Activated CD4-positive, alpha-beta T cell treated with anti-CD3 and anti-CD28 coated beads for 36 hours (primary cell): ENCODE measurements around the gene ADGRD1. TPM values are rescaled to one million over a fixed set of nuclear protein-coding genes. Genes with fewer than 3 reads are reported as not detected.

Experiments used
- ATAC-seq: fragments of 200-7000 bp; cut with Tn5 transposase; one replicate; pipeline ENCODE4 v1.10.0; 2021; ENCODE audit warnings: mild to moderate bottlenecking, moderate library complexity
- CTCF ChIA-PET: fragments of 350-600 bp; sonication (Branson Sonifier 250); formaldehyde crosslinking; loops from one replicate; lab custom pipeline; 2021; ENCODE audit warnings: antibody characterized with exemption; lab: Charles Lee
- POLR2A ChIA-PET: fragments of 350-600 bp; sonication (Branson Sonifier 250); formaldehyde crosslinking; loops from one replicate; lab custom pipeline; 2021; ENCODE audit warnings: antibody characterized with exemption, inconsistent platforms; lab: Charles Lee
- DNase-seq: peaks from one replicate; pipeline ENCODE4 v3.0.0-alpha.2; 2020
- H3K27ac Mint-ChIP-seq: one replicate; pipeline ENCODE4 v1.8.0; 2021; ENCODE audit warnings: mixed read lengths
- H3K27me3 Mint-ChIP-seq: one replicate; pipeline ENCODE4 v1.8.0; 2021; ENCODE audit warnings: mixed read lengths
- H3K36me3 Mint-ChIP-seq: one replicate; pipeline ENCODE4 v1.8.0; 2021; ENCODE audit warnings: low read depth, mixed read lengths
- H3K4me1 Mint-ChIP-seq: one replicate; pipeline ENCODE4 v1.8.0; 2021; ENCODE audit warnings: mixed read lengths
- H3K4me3 Mint-ChIP-seq: one replicate; pipeline ENCODE4 v1.8.0; 2021; ENCODE audit warnings: mild to moderate bottlenecking, moderate library complexity, mixed read lengths
- H3K9me3 Mint-ChIP-seq: one replicate; pipeline ENCODE4 v1.8.0; 2021; ENCODE audit warnings: low read depth, mixed read lengths
- intact Hi-C, 2 experiments: fragments of 100-400 bp; cut with DNase I in 1 of 2; cut with micrococcal nuclease in 1 of 2; formaldehyde crosslinking; loops; one replicate each; pipeline versions ENCODE4 v1.14.2 to v1.15.1; 2022 to 2024; cut with DNase I, micrococcal nuclease
- total RNA-seq, 2 experiments: library from RNA; stranded (reverse); gene quantifications; one replicate each; pipeline ENCODE4 v1.2.3, GENCODE V29; 2021

The ADGRD1 gene
- total RNA-seq, 2 experiments from 2014 or later = 1.8 to 2.3 TPM

DNA sequence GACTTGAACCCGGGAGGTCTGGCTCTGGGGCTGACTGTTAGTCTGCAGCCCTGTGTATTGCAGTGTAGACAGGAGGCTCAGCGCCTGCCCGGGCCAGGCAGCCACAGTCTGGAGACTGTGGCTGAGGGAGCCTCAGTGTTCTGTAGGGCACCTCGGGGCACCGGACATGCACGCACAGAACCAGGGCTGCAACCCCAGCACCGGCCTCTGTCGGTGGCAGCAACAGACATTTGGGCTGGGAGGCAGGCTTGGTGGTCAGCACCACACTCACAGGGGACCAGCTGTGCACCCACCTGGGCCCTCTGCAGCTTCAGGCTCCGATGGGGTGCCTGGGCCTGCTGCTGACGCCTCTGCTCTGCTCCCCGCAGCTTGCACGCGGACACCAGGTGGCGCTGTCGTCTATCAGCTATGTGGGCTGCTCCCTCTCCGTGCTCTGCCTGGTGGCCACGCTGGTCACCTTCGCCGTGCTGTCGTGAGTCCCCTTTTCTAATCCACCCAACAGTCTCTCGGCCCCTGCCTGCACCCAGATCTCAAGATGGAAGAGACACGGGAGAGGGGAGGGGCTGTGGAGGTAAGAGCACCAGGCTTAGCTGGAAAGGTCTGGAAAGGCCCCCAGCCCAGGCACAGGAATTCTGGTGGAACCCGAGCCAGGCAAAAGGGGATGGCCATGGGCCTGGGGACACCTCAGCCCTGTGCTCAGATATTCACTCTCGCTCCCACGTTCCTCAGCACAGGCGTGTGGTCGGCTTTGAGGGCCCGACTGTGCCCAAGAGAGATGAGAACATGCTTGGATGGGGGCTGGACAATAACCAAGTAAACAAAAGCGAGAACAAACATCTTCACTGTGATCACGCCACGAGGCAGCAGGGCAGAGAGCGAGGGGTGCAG lies 151.0 kb downstream of the ADGRD1 start:
- intact Hi-C loops = loop anchor here (1.0 to 10.0 kb wide), 7 partner anchors 28 to 730 kb away; no protein-coding TSS in a partner anchor
- Mint-ChIP-seq H3K4me3 (no peak overlapping the region), H3K36me3 (no peaks in the 10 kb centered on the region), H3K27me3 (peaks cover 2% of the 10 kb centered on the region), H3K9me3 (peaks cover 4% of the 10 kb centered on the region), H3K4me1 (peaks cover 22% of the 10 kb centered on the region), H3K27ac (no peak overlapping the region)
- DNase-seq (peak; percentile 94), ATAC-seq (peak; percentile 80)
- POLR2A ChIA-PET = interaction anchor here (0.7 kb wide), 1 partner anchor 27 kb away, joined by 4 read pairs; no protein-coding TSS in a partner anchor
- CTCF ChIA-PET = interaction anchor here (0.6 to 4.6 kb wide), 21 partner anchors 8 to 898 kb away, joined by 3 to 102 read pairs (median 5); partner anchors contain the start of gene SFSWAP

DNA sequence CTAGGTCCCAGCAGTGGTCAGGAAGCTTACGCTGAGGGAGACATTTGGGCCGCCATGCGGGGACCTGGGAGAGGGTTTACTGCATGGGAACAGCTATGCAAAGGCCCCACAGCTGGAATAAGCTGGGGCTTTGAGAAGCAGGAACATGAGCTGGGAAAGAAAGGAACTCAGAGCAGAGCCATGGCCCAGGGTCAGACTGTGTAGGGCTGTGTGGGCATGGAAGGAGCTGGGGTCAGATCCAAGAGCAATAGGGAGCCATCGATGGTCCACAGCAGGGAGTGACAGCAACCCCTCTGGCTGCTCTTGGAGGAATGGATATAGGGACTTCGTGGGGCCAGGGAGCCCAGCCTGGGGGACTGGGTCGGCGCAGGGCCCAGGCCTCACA lies 151.6 kb downstream of the ADGRD1 start:
- POLR2A ChIA-PET = interaction anchor here (0.9 kb wide), 1 partner anchor 21 kb away, joined by 3 read pairs; no protein-coding TSS in a partner anchor
- Mint-ChIP-seq H3K27me3 (peaks cover 2% of the 10 kb centered on the region), H3K36me3 (no peaks in the 10 kb centered on the region), H3K9me3 (peaks cover 6% of the 10 kb centered on the region), H3K4me1 (peaks cover 22% of the 10 kb centered on the region), H3K4me3 (no peak overlapping the region), H3K27ac (no peak overlapping the region)
- DNase-seq = no peak
- no peak for ATAC-seq
- intact Hi-C loops = loop anchor here (2.0 to 10.0 kb wide), 5 partner anchors 27 to 729 kb away; no protein-coding TSS in a partner anchor
- CTCF ChIA-PET = interaction anchor here (0.6 to 4.6 kb wide), 19 partner anchors 10 to 897 kb away, joined by 3 to 102 read pairs (median 4); no protein-coding TSS in a partner anchor

DNA sequence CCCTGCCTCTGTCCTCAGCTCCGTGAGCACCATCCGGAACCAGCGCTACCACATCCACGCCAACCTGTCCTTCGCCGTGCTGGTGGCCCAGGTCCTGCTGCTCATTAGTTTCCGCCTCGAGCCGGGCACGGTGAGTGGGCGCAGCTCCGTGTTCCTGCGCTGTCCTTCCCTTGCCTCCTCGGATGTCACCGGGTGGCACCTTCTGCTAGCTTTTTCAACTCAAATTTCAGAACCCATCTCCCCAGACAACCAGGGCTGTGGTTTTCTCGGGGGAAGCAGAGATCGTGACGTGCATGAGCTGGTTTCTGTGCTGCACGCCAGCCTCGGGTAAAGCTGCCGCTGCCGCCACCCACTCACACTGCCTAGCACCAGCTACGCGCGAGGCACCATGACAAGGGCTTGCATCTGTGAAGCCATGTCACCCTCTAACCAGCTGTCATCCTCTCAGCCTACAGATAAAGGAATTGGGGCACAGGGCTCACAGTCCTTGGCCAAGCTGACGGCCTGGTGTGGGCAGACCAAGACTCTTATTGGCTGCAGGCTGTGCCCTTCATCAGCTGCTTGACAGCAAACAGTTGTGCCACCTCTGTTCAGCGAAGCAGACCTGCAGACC lies 152.1 kb downstream of the ADGRD1 start:
- peak; percentile 88 for ATAC-seq
- Mint-ChIP-seq H3K9me3 (peaks cover 6% of the 10 kb centered on the region), H3K4me3 (peak overlapping the region; percentile 39), H3K27ac (peak overlapping the region; percentile 76), H3K36me3 (no peaks in the 10 kb centered on the region), H3K4me1 (peaks cover 24% of the 10 kb centered on the region), H3K27me3 (peaks cover 2% of the 10 kb centered on the region)
- ChIA-PET POLR2A (interaction anchor here (0.9 to 1.2 kb wide), 2 partner anchors 21 to 104 kb away, joined by 3 to 5 read pairs; no protein-coding TSS in a partner anchor), CTCF (interaction anchor here (0.7 to 4.6 kb wide), 16 partner anchors 10 to 349 kb away, joined by 3 to 102 read pairs (median 8); no protein-coding TSS in a partner anchor)
- intact Hi-C loops = loop anchor here (1.0 to 10.0 kb wide), 6 partner anchors 27 to 729 kb away; no protein-coding TSS in a partner anchor
- DNase-seq = peak; percentile 89

DNA sequence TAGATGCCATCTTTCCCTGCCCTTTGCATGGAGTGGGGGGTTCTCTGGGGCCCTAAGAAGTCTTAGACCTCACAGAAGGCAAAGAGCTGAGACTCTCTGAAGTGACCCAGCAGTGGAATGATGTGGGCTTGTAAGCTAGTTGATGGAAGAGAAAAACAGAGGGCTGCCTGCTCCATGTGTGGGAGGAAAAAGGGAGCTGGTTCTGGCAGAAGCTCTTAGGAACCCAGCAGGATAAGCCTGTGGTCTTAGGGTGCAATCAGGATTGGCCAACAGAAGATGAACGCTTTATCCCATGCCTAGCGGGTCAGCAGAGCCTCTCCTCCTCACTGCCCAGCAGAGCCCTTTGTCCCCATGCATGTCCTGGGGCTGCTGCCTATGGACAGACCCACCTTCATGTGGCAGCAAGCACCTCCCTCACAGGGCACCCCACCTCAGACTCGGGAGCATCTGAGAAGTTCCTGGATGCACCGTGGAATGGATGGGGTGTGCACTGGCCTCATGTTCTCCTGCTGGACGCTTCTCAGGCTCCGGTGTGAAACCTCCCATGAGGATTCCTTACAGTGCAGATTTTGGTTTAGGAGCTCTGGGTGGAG lies 152.7 kb downstream of the ADGRD1 start:
- Mint-ChIP-seq H3K4me1 (peaks cover 24% of the 10 kb centered on the region), H3K36me3 (no peaks in the 10 kb centered on the region), H3K27ac (peak overlapping the region; percentile 76), H3K27me3 (peaks cover 2% of the 10 kb centered on the region), H3K9me3 (peaks cover 6% of the 10 kb centered on the region), H3K4me3 (no peak overlapping the region)
- no peak for DNase-seq
- POLR2A ChIA-PET = interaction anchor here (0.9 to 1.2 kb wide), 2 partner anchors 20 to 103 kb away, joined by 3 to 5 read pairs; no protein-coding TSS in a partner anchor
- intact Hi-C loops = loop anchor here (1.0 to 10.0 kb wide), 4 partner anchors 103 to 728 kb away; no protein-coding TSS in a partner anchor
- CTCF ChIA-PET = interaction anchor here (0.7 to 4.6 kb wide), 12 partner anchors 9 to 348 kb away, joined by 3 to 102 read pairs (median 10); no protein-coding TSS in a partner anchor
- no peak for ATAC-seq

DNA sequence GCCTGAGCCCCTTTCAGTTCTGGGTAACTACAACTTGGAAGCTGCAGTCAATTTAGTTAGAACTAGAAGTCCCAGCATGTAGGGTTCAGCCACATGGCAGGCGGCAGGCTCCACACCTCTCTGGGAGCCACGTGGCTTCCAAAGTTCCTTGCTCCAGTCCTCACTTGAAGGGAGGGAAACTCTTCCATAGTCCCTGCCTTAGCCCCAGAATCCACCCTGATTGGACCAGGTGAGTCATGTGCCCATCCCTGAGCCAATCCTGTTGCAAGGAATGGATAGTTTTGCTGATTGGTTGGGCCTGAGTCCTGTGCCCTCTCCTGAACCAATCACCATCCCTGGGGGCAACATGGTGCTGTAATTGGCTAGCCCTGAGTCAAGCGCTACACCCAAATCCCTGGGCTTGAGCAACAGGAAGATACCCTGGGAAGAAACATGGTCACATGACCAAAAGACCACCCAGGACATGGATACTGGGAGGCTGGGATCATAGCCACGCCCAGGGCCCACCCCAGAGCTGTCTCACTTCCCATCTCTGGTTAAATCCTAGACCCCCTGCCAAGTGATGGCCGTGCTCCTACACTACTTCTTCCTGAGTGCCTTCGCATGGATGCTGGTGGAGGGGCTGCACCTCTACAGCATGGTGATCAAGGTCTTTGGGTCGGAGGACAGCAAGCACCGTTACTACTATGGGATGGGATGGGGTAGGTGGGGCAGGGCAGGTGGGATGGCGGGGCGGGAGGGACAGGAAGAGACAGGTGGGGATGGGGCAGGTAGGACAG lies 154.7 kb downstream of the ADGRD1 start:
- intact Hi-C loops = loop anchor here in 1 of 2 experiments (5.0 to 10.0 kb wide), 3 partner anchors 106 to 726 kb away; no protein-coding TSS in a partner anchor
- ChIA-PET POLR2A (no interaction called here), CTCF (interaction anchor here (0.5 kb wide), 1 partner anchor 22 kb away, joined by 3 read pairs; no protein-coding TSS in a partner anchor)
- Mint-ChIP-seq H3K9me3 (peaks cover 6% of the 10 kb centered on the region), H3K27me3 (peaks cover 4% of the 10 kb centered on the region), H3K4me1 (peaks cover 37% of the 10 kb centered on the region), H3K4me3 (no peak overlapping the region), H3K27ac (no peak overlapping the region), H3K36me3 (no peaks in the 10 kb centered on the region)
- ATAC-seq = no peak
- DNase-seq = no peak

DNA sequence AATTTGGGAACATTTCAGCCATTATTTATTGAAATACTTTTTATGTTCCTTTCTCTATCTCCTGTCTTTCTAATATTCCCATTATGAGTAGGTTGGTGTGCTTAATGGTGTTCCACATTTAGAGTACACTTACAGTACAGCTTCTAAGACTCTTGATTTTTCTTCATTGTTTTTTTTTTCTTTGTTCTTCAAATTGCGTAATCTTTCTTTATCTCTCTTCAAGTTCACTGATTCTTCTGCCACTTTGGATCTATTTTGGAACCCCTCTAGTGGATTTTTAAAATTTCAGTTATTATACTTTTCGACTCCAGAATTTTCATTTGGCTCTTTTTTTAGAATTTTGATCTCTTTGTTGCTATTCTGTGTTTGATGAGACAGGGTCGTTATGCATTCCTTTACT lies 157.7 kb downstream of the ADGRD1 start:
- Mint-ChIP-seq H3K27ac (peak overlapping the region; percentile 23), H3K4me1 (peaks cover 20% of the 10 kb centered on the region), H3K4me3 (no peak overlapping the region), H3K9me3 (peaks cover 6% of the 10 kb centered on the region), H3K36me3 (no peaks in the 10 kb centered on the region), H3K27me3 (peaks cover 8% of the 10 kb centered on the region)
- no peak for ATAC-seq
- intact Hi-C loops = no loop called here
- POLR2A ChIA-PET = no interaction called here
- CTCF ChIA-PET = no interaction called here
- DNase-seq = no peak

DNA sequence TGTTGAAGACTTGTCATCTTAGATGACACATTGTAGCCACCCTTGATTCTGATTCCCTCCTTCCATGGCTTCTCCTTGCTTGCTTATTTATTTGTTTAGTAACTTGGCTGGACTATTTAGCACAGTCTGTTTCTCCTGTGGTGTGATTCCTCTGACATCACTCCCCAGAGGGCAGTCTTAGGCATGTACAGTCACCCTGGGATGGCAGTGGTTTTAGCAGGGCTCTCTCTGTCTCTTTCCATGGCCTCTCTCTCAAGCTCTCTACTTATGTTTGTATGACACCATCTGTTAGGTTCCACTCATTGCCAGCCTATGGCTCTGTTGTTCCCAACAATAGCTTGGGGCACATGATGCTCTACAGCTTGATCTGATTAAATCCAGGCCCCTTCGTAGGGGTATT lies 158.3 kb downstream of the ADGRD1 start:
- intact Hi-C loops = no loop called here
- ChIA-PET CTCF (interaction anchor here (1.1 to 1.5 kb wide), 2 partner anchors 8 to 344 kb away, joined by 3 to 5 read pairs; no protein-coding TSS in a partner anchor), POLR2A (interaction anchor here (1.0 kb wide), 1 partner anchor 19 kb away, joined by 4 read pairs; no protein-coding TSS in a partner anchor)
- H3K36me3 Mint-ChIP-seq = no peaks in the 10 kb centered on the region
- H3K4me1 Mint-ChIP-seq = peaks cover 17% of the 10 kb centered on the region
- DNase-seq (peak; percentile 48), ATAC-seq (peak; percentile 87)
- peaks cover 8% of the 10 kb centered on the region for H3K27me3 Mint-ChIP-seq
- no peak overlapping the region for H3K4me3 Mint-ChIP-seq
- peaks cover 6% of the 10 kb centered on the region for H3K9me3 Mint-ChIP-seq
- H3K27ac Mint-ChIP-seq = peak overlapping the region; percentile 38

DNA sequence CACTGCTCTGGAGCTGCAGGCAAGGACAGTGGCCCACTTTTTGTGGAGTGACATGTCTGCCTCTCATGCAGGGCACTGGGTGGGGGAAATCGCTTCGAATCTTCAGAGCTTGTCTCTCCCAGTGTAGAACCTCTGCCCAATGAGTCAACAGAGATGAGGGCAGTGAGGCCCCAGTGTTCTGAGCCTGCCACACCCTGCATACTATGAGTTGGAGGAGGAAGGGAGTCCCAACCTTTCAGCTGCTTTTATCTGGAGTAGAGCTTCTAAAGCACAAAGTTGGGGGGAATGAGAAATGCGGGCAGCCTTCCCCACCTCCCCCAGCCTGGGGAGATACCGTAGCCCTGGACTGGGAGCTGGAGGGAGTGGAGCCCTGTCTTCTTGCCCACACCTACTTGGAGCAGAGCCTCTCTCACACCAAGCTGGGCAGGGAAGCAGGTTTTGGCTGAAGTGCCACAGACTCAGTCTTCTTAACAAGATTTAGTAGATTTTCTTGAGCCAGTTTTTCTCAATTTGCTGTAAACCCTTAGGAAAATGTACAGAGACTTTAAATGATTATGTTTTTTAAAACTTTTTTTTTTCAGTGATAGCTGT lies 159.1 kb downstream of the ADGRD1 start:
- Mint-ChIP-seq H3K36me3 (no peaks in the 10 kb centered on the region), H3K27me3 (peaks cover 8% of the 10 kb centered on the region), H3K4me1 (peaks cover 17% of the 10 kb centered on the region), H3K27ac (peak overlapping the region; percentile 35), H3K9me3 (peaks cover 6% of the 10 kb centered on the region), H3K4me3 (no peak overlapping the region)
- ATAC-seq (peak; percentile 70), DNase-seq (peak; percentile 39)
- CTCF ChIA-PET = interaction anchor here (0.6 to 1.5 kb wide), 6 partner anchors 9 to 600 kb away, joined by 3 to 5 read pairs (median 3); no protein-coding TSS in a partner anchor
- intact Hi-C loops = no loop called here
- POLR2A ChIA-PET = interaction anchor here (1.0 kb wide), 1 partner anchor 19 kb away, joined by 4 read pairs; no protein-coding TSS in a partner anchor

DNA sequence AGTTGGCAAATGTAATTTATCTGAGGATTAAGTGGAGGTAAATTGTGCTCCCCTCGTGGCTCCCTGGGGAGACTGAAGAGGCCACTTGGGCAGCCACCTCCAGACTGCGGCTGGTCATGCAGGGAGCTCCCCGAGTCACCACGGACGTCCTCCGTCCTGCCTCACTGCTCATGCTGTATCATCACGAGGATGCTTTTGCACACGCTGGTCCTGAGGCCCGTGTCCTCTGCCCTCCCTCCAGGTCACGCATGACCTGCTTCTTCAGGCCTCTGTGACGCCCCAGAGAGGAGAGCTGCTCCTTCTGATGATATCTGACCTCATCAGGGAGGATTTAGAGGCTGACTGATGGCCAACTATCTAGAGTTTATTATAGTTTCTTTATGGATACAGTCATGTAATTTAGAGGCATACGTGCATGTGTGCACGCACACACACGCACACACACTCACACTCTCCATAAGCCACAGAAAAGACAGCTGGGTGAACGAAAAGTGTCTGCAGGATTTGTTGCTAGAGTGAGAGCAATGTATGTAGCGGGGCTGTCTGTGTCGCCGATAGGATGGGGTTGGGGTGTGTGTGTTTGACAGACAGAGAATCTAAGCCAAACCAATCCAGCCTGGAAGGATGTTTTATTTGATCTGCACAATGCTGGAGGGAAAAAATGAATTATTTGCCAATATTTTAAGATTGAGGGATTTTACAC lies 160.0 kb downstream of the ADGRD1 start:
- H3K27ac Mint-ChIP-seq = no peak overlapping the region
- H3K27me3 Mint-ChIP-seq = peaks cover 8% of the 10 kb centered on the region
- ChIA-PET CTCF (interaction anchor here (1.0 to 1.5 kb wide), 2 partner anchors 10 to 12 kb away, joined by 4 to 5 read pairs; no protein-coding TSS in a partner anchor), POLR2A (no interaction called here)
- ATAC-seq = no peak
- peaks cover 17% of the 10 kb centered on the region for H3K4me1 Mint-ChIP-seq
- peak; percentile 2 for DNase-seq
- peaks cover 6% of the 10 kb centered on the region for H3K9me3 Mint-ChIP-seq
- no peak overlapping the region for H3K4me3 Mint-ChIP-seq
- no peaks in the 10 kb centered on the region for H3K36me3 Mint-ChIP-seq
- intact Hi-C loops = no loop called here
